CD4-positive, CD25-positive, alpha-beta regulatory T cell (primary cell): ENCODE results near the gene FZD4. TPM values are rescaled to one million over a fixed set of nuclear protein-coding genes. Genes with fewer than 3 reads are reported as not detected.
A peak's percentile ranks its signal among the peaks of the same experiment; 100 is the strongest.
"Not testable (repeated sequence)": the region's sequence is repeated elsewhere in the genome, so short reads cannot be mapped to it uniquely, and the experiment has no call there.

Source experiments
- ATAC-seq, 2 donors: fragments of 150-1000 bp; cut with Tn5 transposase; one replicate each; pipeline ENCODE4 v1.10.0; 2021; ENCODE audit warnings: low read depth in 2 of 2, moderate number of reproducible peaks in 2 of 2, moderate library complexity in 1 of 2
- DNase-seq, 3 donors: peaks; one replicate each; pipeline versions ENCODE4 v3.0.0 to v3.0.0-alpha.2; 2012 to 2022; ENCODE audit warnings: mixed read lengths in 1 of 3
- H3K27ac ChIP-seq: one replicate; pipeline ENCODE4 v1.7.0; 2013; ENCODE audit warnings: mild to moderate bottlenecking, low read length; ENCODE audit not compliant: insufficient read depth, poor library complexity, severe bottlenecking
- H3K27me3 ChIP-seq: one replicate; pipeline ENCODE4 v1.7.0; 2013; ENCODE audit warnings: low read length; ENCODE audit not compliant: control insufficient read depth, insufficient read depth
- H3K36me3 ChIP-seq: one replicate; pipeline ENCODE4 v1.7.0; 2013; ENCODE audit warnings: mild to moderate bottlenecking, low read length, moderate library complexity; ENCODE audit not compliant: control insufficient read depth, insufficient read depth
- H3K4me1 ChIP-seq: 2 replicates; pipeline ENCODE4 v1.7.0; 2013; ENCODE audit warnings: mild to moderate bottlenecking, low read length; ENCODE audit not compliant: insufficient read depth, control insufficient read depth, poor library complexity, severe bottlenecking
- H3K4me3 ChIP-seq: one replicate; pipeline ENCODE4 v1.7.0; 2013; ENCODE audit warnings: low read depth, mild to moderate bottlenecking, low read length, moderate library complexity
- H3K9me3 ChIP-seq, 2 experiments: 1 replicate in 1 of 2; 2 replicates in 1 of 2; pipeline ENCODE4 v1.7.0; 2013; ENCODE audit warnings: low read length in 2 of 2, mild to moderate bottlenecking in 1 of 2, moderate library complexity in 1 of 2; ENCODE audit not compliant: control insufficient read depth in 2 of 2
- H3K27ac Mint-ChIP-seq, 3 donors: one replicate each; pipeline ENCODE4 v1.8.0; 2020 to 2022; ENCODE audit warnings: mild to moderate bottlenecking in 3 of 3, mixed read lengths in 3 of 3, moderate library complexity in 2 of 3
- H3K27me3 Mint-ChIP-seq: one replicate; pipeline ENCODE4 v1.8.0; 2022; ENCODE audit warnings: mild to moderate bottlenecking, mixed read lengths
- H3K36me3 Mint-ChIP-seq: one replicate; pipeline ENCODE4 v1.8.0; 2020; ENCODE audit warnings: mixed read lengths
- H3K4me1 Mint-ChIP-seq, 4 donors: one replicate each; pipeline ENCODE4 v1.8.0; 2020 to 2022; ENCODE audit warnings: mixed read lengths in 4 of 4, mild to moderate bottlenecking in 1 of 4
- H3K4me3 Mint-ChIP-seq, 4 donors: one replicate each; pipeline ENCODE4 v1.8.0; 2020 to 2022; ENCODE audit warnings: mild to moderate bottlenecking in 4 of 4, mixed read lengths in 4 of 4, moderate library complexity in 3 of 4
- H3K9me3 Mint-ChIP-seq, 7 donors: one replicate each; pipeline ENCODE4 v1.8.0; 2020 to 2022; ENCODE audit warnings: mixed read lengths in 7 of 7, mild to moderate bottlenecking in 3 of 7, moderate library complexity in 2 of 7
- polyA plus RNA-seq, 4 donors: library from polyadenylated mRNA; unstranded; fragments of 300-500 nt; fragmentation: Illumina TruSeq; gene quantifications; one replicate each; pipeline ENCODE4 v1.2.3, GENCODE V29; 2021
- total RNA-seq: library from RNA; stranded (reverse); gene quantifications from one replicate; pipeline ENCODE4 v1.2.3, GENCODE V29; 2022

Gene FZD4
- total and polyA plus RNA-seq, 5 donors from 2014 or later: not detected

DNA sequence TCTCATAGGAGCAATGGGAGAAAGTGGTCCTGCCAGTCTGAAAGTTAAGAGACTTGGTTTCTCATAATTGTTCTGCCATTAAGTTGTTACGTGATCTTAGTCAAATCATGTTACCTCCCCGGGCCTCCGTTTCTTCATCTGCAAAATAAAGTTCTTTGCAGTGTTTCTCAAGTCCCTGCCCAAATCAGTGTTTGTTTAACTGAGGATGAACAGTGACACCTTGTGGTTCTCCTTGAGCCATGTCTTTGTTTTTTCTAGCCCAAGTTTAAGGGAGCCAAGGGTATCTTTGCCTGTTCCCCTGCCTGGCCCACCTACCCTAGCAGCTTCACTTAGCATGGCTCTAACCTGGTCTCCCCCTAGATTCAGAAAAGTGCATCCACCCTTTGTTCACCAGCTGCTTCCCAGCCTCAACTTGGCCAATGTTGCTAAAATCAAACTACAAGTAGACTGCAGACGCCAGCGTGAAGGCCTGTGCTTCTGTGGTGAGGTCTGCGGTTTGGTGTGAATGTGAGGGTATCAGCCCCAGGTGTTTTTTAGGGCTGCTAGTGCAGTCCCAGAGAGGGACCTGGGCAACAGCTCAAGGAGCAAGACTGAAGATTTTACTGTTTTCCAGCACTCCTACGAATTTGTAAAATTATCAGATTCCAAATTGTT is 35.5 kb downstream of the FZD4 start:
- Histone ChIP-seq H3K4me3 (no peak overlapping the region), H3K27ac (no peak overlapping the region), H3K36me3 (no peaks in the 10 kb centered on the region), H3K27me3 (no peaks in the 10 kb centered on the region), H3K9me3 (no peaks in the 10 kb centered on the region), H3K4me1 (no peaks in the 10 kb centered on the region)
- Mint-ChIP-seq H3K27ac (no peak overlapping the region), H3K4me1 (peaks cover 0 to 4% (median 1%) of the 10 kb centered on the region in 4 donors), H3K27me3 (peaks cover 14% of the 10 kb centered on the region), H3K9me3 (peaks cover 0 to 2% (median 0%) of the 10 kb centered on the region in 7 donors), H3K4me3 (no peak overlapping the region), H3K36me3 (no peaks in the 10 kb centered on the region)
- ATAC-seq (no peak), DNase-seq (peak in 1 of 3 donors; percentile 67)

DNA sequence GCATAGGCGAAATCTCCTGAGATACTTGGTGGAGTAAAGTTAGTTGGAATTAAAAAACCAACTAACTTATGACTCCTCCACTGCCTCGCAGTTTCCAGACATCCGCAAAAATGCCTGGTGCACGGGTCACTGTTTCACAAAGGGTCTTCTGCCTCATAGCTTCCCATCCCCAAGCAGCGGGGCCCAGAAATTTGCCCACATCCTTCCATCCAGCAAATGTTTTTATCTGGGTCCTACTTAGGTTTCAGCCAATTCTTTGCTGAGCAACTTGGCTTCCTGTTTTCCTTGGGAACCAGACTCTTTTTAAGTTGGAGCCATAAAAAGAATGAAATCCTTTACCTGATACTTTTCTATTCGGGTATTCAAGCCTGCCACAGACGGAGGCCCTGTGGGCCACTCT is 36.2 kb downstream of the FZD4 start:
- peaks cover 0 to 4% (median 1%) of the 10 kb centered on the region in 4 donors for H3K4me1 Mint-ChIP-seq
- DNase-seq: no peak

DNA sequence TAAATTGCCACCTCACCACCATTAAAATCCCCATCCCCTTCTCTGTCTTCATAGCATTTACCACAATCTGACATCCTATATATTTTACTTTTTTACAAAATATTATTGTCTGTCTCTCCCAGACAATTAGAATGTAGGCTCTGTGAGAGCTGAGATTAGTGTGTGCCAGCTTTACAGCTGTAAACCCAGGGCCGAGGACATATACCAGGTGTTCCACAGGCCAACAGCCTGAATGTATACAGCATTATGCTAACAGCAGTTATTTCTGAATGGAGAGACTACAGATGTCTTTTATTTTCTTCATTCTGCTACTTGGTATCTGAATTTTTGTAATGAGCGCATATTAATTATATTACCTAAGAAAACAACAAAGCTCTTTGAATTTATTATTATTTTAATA is 36.7 kb downstream of the FZD4 start:
- no peaks in the 10 kb centered on the region for H3K36me3 ChIP-seq
- H3K27ac ChIP-seq: no peak overlapping the region
- H3K27me3 Mint-ChIP-seq: peaks cover 14% of the 10 kb centered on the region
- no peaks in the 10 kb centered on the region for H3K4me1 ChIP-seq
- H3K27ac Mint-ChIP-seq: no peak overlapping the region
- no peaks in the 10 kb centered on the region for H3K36me3 Mint-ChIP-seq
- H3K4me3 Mint-ChIP-seq: no peak overlapping the region
- no peak overlapping the region for H3K4me3 ChIP-seq
- no peak for ATAC-seq
- no peaks in the 10 kb centered on the region for H3K9me3 Mint-ChIP-seq
- H3K9me3 ChIP-seq: no peaks in the 10 kb centered on the region
- no peaks in the 10 kb centered on the region for H3K27me3 ChIP-seq
- H3K4me1 Mint-ChIP-seq: peaks cover 0 to 4% (median 1%) of the 10 kb centered on the region in 4 donors
- DNase-seq: no peak

More for the DNA sequence above, 36.2 kb downstream of the FZD4 start:
- H3K9me3 ChIP-seq: no peaks in the 10 kb centered on the region
- no peaks in the 10 kb centered on the region for H3K36me3 ChIP-seq
- H3K27ac ChIP-seq: no peak overlapping the region
- no peak for ATAC-seq
- no peaks in the 10 kb centered on the region for H3K4me1 ChIP-seq
- H3K27me3 ChIP-seq: no peaks in the 10 kb centered on the region
- Mint-ChIP-seq H3K4me3 (no peak overlapping the region), H3K27me3 (peaks cover 14% of the 10 kb centered on the region), H3K27ac (no peak overlapping the region), H3K36me3 (no peaks in the 10 kb centered on the region), H3K9me3 (peaks cover 0 to 1% (median 0%) of the 10 kb centered on the region in 7 donors)
- H3K4me3 ChIP-seq: no peak overlapping the region

GRCh38 chr11:86917589-86917988 is 37.6 kb downstream of the FZD4 start:
- Mint-ChIP-seq H3K27me3 (peaks cover 14% of the 10 kb centered on the region), H3K4me1 (peaks cover 0 to 4% (median 1%) of the 10 kb centered on the region in 4 donors), H3K36me3 (no peaks in the 10 kb centered on the region), H3K4me3 (no peak overlapping the region), H3K27ac (no peak overlapping the region), H3K9me3 (peaks cover 0 to 2% (median 0%) of the 10 kb centered on the region in 7 donors)
- ATAC-seq: no peak
- no peak for DNase-seq
- Histone ChIP-seq H3K9me3 (no peaks in the 10 kb centered on the region), H3K4me1 (no peaks in the 10 kb centered on the region), H3K27me3 (no peaks in the 10 kb centered on the region), H3K36me3 (no peaks in the 10 kb centered on the region), H3K27ac (no peak overlapping the region), H3K4me3 (no peak overlapping the region)

DNA sequence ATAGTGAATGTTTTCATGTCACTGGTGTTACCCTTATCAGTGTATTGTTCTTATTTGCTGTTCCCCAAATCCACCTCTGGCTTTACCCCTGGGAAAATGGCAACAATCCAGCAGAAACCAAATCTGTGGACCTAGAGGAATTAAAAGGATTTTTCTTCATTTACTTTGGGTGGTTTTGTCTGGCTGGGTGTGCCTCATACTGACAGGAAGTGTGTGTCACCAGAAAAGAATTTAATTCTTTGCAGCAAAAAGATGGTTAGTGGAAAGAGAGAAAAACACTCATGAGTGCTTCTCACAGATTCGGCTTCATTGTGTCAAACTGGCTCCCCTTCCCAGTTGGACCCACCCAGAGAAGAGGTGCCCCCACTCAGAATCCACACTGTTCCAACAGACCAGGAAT is 38.9 kb downstream of the FZD4 start:
- H3K4me3 Mint-ChIP-seq: no peak overlapping the region

GRCh38 chr11:86915850-86916249 is 39.3 kb downstream of the FZD4 start:
- not testable (repeated sequence) for H3K4me3 ChIP-seq, H3K36me3 Mint-ChIP-seq, H3K27ac Mint-ChIP-seq, ATAC-seq, H3K27me3 ChIP-seq, H3K36me3 ChIP-seq, DNase-seq, H3K9me3 ChIP-seq, H3K27ac ChIP-seq, H3K4me3 Mint-ChIP-seq, H3K4me1 ChIP-seq, H3K4me1 Mint-ChIP-seq, H3K9me3 Mint-ChIP-seq
- peaks cover 16% of the 10 kb centered on the region for H3K27me3 Mint-ChIP-seq

More for the DNA sequence above, 38.9 kb downstream of the FZD4 start:
- peak in 1 of 3 donors; percentile 58 for DNase-seq
- no peak for ATAC-seq
- H3K4me1 ChIP-seq: no peaks in the 10 kb centered on the region
- no peak overlapping the region for H3K27ac Mint-ChIP-seq
- no peak overlapping the region for H3K27ac ChIP-seq
- H3K4me3 ChIP-seq: no peak overlapping the region
- no peaks in the 10 kb centered on the region for H3K36me3 ChIP-seq
- H3K27me3 ChIP-seq: no peaks in the 10 kb centered on the region
- peaks cover 16% of the 10 kb centered on the region for H3K27me3 Mint-ChIP-seq
- H3K36me3 Mint-ChIP-seq: no peaks in the 10 kb centered on the region
- H3K4me1 Mint-ChIP-seq: peaks cover 0 to 4% (median 1%) of the 10 kb centered on the region in 4 donors
- no peaks in the 10 kb centered on the region for H3K9me3 ChIP-seq
- H3K9me3 Mint-ChIP-seq: peaks cover 0 to 4% (median 0%) of the 10 kb centered on the region in 7 donors

- Histone ChIP-seq H3K9me3 (no peaks in the 10 kb centered on the region), H3K27me3 (no peaks in the 10 kb centered on the region), H3K36me3 (no peaks in the 10 kb centered on the region), H3K27ac (no peak overlapping the region), H3K4me3 (no peak overlapping the region), H3K4me1 (no peaks in the 10 kb centered on the region)
- Mint-ChIP-seq H3K36me3 (no peaks in the 10 kb centered on the region), H3K9me3 (peaks cover 0 to 4% (median 0%) of the 10 kb centered on the region in 7 donors), H3K4me1 (peaks cover 0 to 4% (median 1%) of the 10 kb centered on the region in 4 donors), H3K27ac (no peak overlapping the region), H3K27me3 (peaks cover 16% of the 10 kb centered on the region), H3K4me3 (peak overlapping the region in 1 of 4 donors; percentile 56)
- ATAC-seq: no peak
- no peak for DNase-seq
Measured at GRCh38 chr11:86914865-86915519, 40.2 kb downstream of the FZD4 start.
